Loucy (cell line): ENCODE measurements around the gene RWDD4.

Source experiments
- H2AFZ ChIP-seq: fragments of 200-600 bp; sonication (generic); 2 replicates; pipeline ENCODE4 v1.6.0; 2016; ENCODE audit warnings: antibody characterized with exemption, mild to moderate bottlenecking, low read length, moderate library complexity
- H3F3A ChIP-seq: fragments of 200-600 bp; 2 replicates; pipeline ENCODE4 v1.6.0; 2016; ENCODE audit warnings: antibody characterized with exemption, low read depth, mild to moderate bottlenecking
- H3K27me3 ChIP-seq: fragments of 200-600 bp; sonication (generic); 2 replicates; pipeline ENCODE4 v1.6.1; 2014; ENCODE audit warnings: low read length, mild to moderate bottlenecking; ENCODE audit not compliant: insufficient read depth, poor library complexity, severe bottlenecking
- H3K36me3 ChIP-seq: fragments of 200-600 bp; sonication (generic); 2 replicates; pipeline ENCODE4 v1.6.1; 2016; ENCODE audit warnings: low read length; ENCODE audit not compliant: insufficient read depth
- H3K4me1 ChIP-seq: fragments of 200-600 bp; sonication (generic); 2 replicates; pipeline ENCODE4 v1.5.1; 2014; ENCODE audit warnings: low read length, mild to moderate bottlenecking; ENCODE audit not compliant: insufficient read depth, poor library complexity, severe bottlenecking
- H3K4me2 ChIP-seq: fragments of 200-600 bp; sonication (generic); 2 replicates; pipeline ENCODE4 v1.6.0; 2014; ENCODE audit warnings: antibody characterized with exemption, low read length, low read depth, mild to moderate bottlenecking; ENCODE audit not compliant: poor library complexity, severe bottlenecking
- H3K4me3 ChIP-seq: fragments of 200-600 bp; sonication (generic); 2 replicates; pipeline ENCODE4 v1.5.1; 2014; ENCODE audit warnings: low read length, mild to moderate bottlenecking, mixed read lengths; ENCODE audit not compliant: poor library complexity, severe bottlenecking
- H3K79me2 ChIP-seq: fragments of 200-600 bp; sonication (generic); 2 replicates; pipeline ENCODE4 v1.6.1; 2014; ENCODE audit warnings: low read length; ENCODE audit not compliant: insufficient read depth
- H3K9ac ChIP-seq: fragments of 200-600 bp; sonication (generic); 2 replicates; pipeline ENCODE4 v1.6.0; 2014; ENCODE audit warnings: mild to moderate bottlenecking, low read depth, low read length, moderate library complexity; ENCODE audit not compliant: poor library complexity, severe bottlenecking
- H3K9me2 ChIP-seq: fragments of 200-600 bp; sonication (generic); replicated peaks from 2 replicates; pipeline ENCODE4 v1.6.1; 2016; ENCODE audit warnings: low read depth, low read length, mixed read lengths
- H3K9me3 ChIP-seq: fragments of 200-600 bp; sonication (generic); 2 replicates; pipeline ENCODE4 v1.6.1; 2014; ENCODE audit warnings: mild to moderate bottlenecking, antibody characterized with exemption, low read length, low read depth; ENCODE audit not compliant: insufficient read depth
- H4K20me1 ChIP-seq: fragments of 200-600 bp; sonication (generic); 2 replicates; pipeline ENCODE4 v1.6.0; 2014; ENCODE audit warnings: antibody characterized with exemption, low read length, mild to moderate bottlenecking; ENCODE audit not compliant: insufficient read depth, poor library complexity, severe bottlenecking
- CTCF ChIP-seq: fragments of 200-600 bp; sonication (generic); conservative IDR thresholded peaks from 2 replicates; pipeline ENCODE4 v1.5.1; 2014; ENCODE audit warnings: mild to moderate bottlenecking, antibody characterized with exemption, low read length
- EZH2phosphoT487 ChIP-seq: fragments of 200-600 bp; IDR thresholded peaks from 2 replicates; pipeline ENCODE4 v1.6.1; 2018; ENCODE audit warnings: antibody characterized with exemption, mild to moderate bottlenecking, moderate library complexity, borderline replicate concordance

Gene RWDD4

GRCh38 chr4:183698909-183699308 is 39.9 kb upstream of the RWDD4 start:
- Histone ChIP-seq H3K4me2 (no peak overlapping the region), H3K4me3 (no peak overlapping the region), H3K27me3 (no peaks in the 10 kb centered on the region), H3K9ac (no peak overlapping the region), H4K20me1 (no peaks in the 10 kb centered on the region), H3K36me3 (peaks cover 81% of the 10 kb centered on the region), H3K79me2 (no peaks in the 10 kb centered on the region), H3K9me2 (no peaks in the 10 kb centered on the region), H3K4me1 (no peaks in the 10 kb centered on the region), H3K9me3 (no peaks in the 10 kb centered on the region), H2AFZ (no peak overlapping the region), H3F3A (no peaks in the 10 kb centered on the region)
- TF ChIP-seq EZH2phosphoT487 (no peak), CTCF (no peak)

GRCh38 chr4:183691897-183692296 is 32.9 kb upstream of the RWDD4 start:
- H4K20me1 ChIP-seq, result no peaks in the 10 kb centered on the region
- H3K79me2 ChIP-seq, result no peaks in the 10 kb centered on the region
- no peaks in the 10 kb centered on the region for H3K4me1 ChIP-seq
- H3K4me2 ChIP-seq, result no peak overlapping the region
- H3K36me3 ChIP-seq, result peaks cover 52% of the 10 kb centered on the region
- no peaks in the 10 kb centered on the region for H3K9me2 ChIP-seq
- no peaks in the 10 kb centered on the region for H3K27me3 ChIP-seq
- H3K4me3 ChIP-seq, result no peak overlapping the region
- H3K9ac ChIP-seq, result no peak overlapping the region
- TF ChIP-seq EZH2phosphoT487, result no peak
- no peak for TF ChIP-seq CTCF
- H3F3A ChIP-seq, result no peaks in the 10 kb centered on the region
- no peaks in the 10 kb centered on the region for H3K9me3 ChIP-seq
- no peak overlapping the region for H2AFZ ChIP-seq

- H3K36me3 ChIP-seq, result peaks cover 51% of the 10 kb centered on the region
Observed at GRCh38 chr4:183691006-183691405, 32.0 kb upstream of the RWDD4 start.

More at GRCh38 chr4:183691006-183691405, 32.0 kb upstream of the RWDD4 start:
- no peak overlapping the region for H3K9ac ChIP-seq
- H3F3A ChIP-seq, result no peaks in the 10 kb centered on the region
- H3K4me3 ChIP-seq, result no peak overlapping the region
- no peaks in the 10 kb centered on the region for H4K20me1 ChIP-seq
- no peak overlapping the region for H2AFZ ChIP-seq
- no peaks in the 10 kb centered on the region for H3K79me2 ChIP-seq
- no peaks in the 10 kb centered on the region for H3K4me1 ChIP-seq
- H3K27me3 ChIP-seq, result no peaks in the 10 kb centered on the region
- H3K4me2 ChIP-seq, result no peak overlapping the region
- H3K9me2 ChIP-seq, result no peaks in the 10 kb centered on the region
- H3K9me3 ChIP-seq, result no peaks in the 10 kb centered on the region
- no peak for TF ChIP-seq CTCF
- TF ChIP-seq EZH2phosphoT487, result no peak
